Measurements from ENCODE around the gene ARHGAP24.
"Not testable (repeated sequence)": the region's sequence is repeated elsewhere in the genome, so short reads cannot be mapped to it uniquely, and the experiment has no call there.

ARHGAP24 gene

DNA sequence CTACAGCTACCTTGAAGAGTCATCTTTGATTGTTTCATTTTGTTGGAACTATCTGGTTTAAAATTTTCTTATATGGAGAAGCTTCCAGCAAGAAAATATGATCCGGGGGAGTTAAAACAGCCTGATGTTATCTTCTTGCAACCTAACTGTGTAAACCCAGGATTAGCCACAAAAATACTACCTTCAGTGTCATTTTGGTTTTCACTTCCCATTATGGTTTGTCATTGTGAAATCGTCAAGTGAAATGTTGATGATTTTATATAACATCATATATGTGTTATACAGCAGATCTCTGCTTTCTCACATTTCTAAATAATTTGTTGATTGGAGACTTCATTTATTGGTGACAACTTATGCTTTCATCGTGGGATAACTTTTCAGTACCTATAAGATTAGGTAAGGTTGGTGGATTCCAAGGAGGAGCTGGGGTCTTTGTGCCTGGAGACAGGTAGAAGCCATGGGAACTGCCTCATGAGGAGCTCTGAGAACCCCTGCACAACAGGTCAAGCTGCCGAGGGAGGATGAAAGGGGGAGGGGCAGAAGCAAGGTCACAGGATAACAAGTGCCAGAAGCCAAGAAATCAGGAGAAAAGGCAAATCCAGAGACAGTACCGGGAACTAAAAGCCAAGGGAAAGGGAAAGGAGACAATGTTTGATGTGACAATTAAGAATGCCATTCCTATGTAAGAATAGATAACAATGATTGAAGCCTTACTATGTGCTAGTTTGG lies 7.2 kb downstream of the ARHGAP24 start:
- no peak for DNase-seq (ENCODE audit: low read depth)

DNA sequence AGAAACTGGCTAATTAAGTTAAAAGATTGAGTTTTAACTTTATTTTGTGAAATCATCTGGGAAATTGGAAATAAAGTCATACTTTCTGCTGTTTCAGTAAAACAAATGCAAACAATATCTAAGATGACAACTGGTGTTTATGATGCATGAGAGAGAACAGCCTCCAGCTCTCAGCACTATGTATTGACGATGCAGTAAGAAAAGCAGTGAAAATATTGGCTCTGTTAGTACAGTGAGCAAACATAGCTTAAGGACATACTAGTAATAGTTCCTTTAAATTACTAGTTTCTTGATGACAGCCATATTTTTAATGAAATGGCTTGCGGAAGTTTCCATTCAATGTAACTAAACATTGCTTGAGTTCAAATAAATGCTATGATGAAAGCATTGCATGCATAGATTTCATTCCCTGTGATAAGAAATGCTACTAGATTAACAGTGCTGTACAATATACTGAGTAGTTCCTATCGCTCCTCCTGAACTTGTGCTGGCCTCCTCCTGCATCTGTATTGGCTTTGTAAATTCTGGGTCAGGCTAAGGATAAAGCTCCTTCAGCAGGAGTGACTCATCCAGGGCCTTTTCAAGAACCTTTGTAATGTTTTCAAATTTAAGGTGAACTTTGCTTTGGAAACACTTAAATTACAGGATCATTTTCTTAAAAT lies 11.6 kb downstream of the ARHGAP24 start:
- DNase-seq (ENCODE audit: low read depth): no peak

DNA sequence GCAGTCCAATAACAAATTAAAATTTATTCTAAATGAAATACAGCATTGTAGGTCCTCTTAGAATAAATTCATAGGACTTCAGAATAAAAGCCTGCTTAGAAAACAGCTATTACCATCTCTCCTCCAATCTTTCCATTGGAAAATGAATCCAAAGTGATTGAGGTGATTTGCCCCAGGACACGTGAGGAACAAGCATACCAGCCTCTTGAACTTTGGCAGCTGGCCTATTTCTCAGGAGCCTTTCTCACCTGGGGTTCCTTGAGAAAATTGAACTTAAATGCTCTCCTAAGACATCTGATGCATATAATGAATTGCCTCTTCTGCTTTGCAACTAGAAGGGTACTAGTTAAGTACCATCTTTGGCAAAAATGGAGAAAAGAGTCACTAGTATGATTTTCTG lies 13.5 kb downstream of the ARHGAP24 start:
- DNase-seq (ENCODE audit: low read depth): no peak

DNA sequence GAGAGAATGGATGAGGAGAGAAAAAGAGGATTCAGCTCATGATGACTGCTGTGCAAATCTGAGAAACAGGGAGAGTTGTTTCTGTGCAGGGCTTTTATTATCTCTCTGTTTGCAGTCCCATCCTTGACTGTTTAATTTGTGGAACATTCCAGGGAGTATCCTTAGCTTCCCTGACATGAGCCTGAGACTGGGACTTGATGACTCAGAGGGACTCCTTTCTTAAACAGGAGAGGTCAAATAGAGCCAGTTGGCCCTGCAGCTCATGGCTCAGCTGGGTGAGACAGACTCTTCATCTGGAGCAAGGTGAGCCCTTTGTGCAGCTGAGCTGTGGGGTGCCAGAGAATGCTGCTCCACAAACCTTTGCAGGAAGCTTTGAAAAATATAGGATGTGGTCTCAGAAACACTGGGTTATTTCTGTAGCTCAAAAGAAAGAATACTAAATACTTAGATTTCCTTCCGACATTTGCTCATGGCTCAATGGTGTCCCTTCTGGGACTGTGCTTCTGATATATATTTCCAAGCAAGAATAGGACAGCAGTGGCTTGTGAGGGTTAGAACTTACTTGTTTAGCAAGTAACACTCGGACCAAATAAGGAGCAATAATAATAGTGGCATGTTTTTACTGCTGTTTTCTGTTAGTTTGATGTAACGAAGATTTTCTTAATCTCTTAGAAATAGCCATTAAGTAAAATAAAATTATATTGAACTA lies 14.5 kb downstream of the ARHGAP24 start:
- no peak for DNase-seq (ENCODE audit: low read depth)

DNA sequence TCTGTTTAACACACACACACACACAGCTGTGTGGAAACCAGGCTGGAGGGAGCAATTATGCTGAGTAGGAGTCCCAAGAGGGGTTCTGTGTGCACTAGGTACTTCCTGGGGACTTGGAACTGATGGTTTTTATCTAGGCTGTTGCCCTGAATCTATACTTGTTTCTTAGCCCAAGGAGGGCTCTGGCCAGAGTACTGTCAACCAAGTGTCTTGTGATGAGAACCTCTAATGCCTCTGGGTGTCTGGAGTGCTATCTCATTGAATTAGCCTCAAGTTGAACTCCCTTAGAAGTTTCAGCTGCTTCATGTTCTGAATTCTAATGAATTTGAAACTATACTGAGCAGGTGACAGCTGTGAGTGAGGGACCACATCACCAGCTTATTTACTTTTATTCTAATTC lies 16.6 kb downstream of the ARHGAP24 start:
- DNase-seq (ENCODE audit: low read depth): no peak

DNA sequence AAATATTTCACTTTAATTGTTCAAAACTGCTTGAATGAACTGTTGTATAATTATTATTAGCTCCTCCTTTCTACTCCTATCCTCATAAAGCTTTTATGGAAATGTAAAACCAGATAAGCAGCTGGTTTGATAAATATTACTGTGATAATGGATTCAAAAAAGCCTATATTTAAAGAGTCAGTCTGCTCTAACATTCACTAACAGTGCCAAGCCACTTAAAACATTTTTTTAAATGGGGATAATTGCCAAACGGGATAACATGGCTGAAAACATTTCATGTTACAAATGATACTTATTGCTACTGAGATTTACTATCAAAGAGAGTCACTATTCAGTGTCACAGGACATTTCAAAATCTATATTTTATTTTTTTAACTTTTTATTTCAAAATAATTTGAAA lies 17.4 kb downstream of the ARHGAP24 start:
- DNase-seq (ENCODE audit: low read depth): no peak

DNA sequence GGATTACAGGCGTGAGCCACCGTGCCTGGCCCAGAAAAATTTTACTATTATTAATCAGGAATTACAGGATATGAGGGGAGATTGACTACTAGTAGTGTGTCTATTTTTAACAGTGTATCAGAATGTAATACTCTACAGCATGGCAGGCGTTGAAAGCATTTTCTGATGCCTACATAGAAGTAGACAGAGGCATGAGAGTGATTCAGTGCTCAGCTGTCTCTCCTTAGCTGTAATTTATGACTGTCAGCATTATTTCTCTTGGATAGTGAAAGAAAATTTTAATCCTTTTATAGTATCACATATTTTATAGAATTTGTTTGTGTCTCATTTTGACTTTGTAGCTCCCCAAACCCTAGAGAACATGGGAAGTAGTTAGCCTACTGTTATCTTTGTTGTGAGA lies 20.7 kb downstream of the ARHGAP24 start:
- DNase-seq (ENCODE audit: low read depth): no peak

DNA sequence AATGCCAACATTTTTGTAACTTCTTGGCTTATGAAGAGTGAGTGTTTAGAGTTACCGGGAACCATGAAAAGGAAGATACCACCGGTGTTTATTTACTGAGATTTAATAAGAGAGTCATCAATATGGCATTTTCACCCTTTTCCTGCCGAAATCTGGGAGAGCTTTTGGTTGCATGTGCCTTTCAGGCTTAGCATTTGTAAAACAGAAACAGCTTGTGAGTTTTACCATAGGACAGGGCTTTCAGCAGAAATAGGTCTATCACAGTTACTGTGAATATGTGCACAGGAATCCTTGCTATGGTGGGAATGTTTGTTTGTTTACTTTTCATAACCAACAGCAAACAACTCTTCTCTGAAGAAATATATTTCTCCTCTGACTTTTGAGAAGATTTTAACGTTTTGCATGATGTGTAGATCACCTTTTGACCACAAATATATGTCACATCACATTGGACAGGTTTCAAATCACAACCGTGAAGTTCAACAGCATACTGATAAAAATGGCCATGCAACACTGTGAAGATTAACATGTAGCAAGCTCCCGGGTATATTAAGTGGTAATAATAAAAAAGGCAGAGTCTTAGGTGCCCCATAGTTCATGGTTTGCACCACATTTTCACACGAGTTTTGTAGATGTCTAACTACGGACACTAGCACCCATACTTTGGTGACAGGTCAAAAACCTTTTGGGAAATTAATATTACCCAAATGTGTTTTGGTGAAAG lies 21.3 kb downstream of the ARHGAP24 start:
- no peak for DNase-seq (ENCODE audit: low read depth)

DNA sequence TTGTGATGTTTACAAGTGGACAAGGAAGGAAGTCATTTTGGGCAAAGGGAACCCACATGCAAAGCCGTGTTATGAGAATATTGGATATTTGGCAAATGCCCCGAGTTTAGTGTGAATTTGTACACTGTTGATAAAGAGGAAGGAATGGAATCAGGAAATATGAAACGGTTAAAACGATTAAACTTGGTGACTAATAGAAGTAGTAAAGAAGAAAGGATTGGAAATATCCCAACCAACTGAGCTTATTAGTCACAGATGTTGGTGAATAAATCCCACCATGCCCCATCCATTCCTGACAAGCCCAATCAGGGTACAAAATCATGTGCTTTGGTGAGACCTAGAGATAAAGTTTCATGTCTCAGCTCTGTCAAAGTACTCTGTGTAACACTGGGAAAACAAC lies 22.0 kb downstream of the ARHGAP24 start:
- DNase-seq (ENCODE audit: low read depth): no peak

DNA sequence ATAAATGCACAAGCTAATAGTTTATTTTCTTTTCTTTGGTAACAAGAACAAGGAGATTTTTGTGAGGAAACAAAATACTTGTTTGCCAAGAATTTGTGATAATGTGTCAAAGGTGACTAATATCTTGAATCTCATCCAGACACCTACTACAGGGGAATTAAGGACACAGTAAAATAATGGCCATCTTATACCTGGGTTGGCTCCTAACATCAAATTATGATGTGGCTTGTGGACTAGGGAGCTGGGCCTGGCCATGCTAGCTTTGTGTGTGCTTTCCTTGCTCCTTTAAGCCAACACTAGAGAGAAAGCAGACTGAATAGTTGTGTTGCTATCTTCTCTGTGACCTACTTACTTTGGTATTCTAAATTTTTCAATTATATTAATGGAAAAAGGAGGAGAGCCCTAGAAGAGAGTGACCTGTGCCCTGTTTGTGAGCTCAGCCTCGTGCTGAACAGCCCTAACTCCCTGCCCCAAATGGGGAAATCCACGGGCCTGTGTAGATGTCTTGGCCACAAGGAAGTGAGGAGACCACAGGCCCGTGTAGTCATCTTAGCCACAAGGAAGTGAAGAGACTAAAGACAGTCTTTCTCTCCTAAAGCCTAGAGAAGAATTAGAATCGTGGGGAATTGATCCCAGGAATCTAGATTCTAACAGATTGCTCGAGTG lies 23.3 kb downstream of the ARHGAP24 start:
- DNase-seq (ENCODE audit: low read depth): no peak

DNA sequence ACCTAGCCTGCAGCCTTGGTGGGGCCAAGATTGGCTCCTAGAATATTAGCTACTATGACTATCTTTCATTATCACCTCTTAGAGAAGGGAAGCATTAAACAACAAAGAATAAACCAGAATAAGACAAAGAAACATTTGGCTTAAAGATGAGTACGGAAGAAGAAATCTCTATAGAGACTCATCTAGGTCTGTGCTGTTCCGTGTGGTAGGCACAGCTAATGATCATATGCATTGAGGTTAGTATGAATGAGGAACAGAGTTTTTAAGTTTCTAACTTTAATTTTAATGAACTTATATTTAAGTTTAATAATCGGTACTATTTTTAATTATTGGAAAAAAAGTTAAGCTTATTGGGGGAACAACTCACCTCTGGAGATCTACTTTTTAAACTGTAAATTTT lies 24.6 kb downstream of the ARHGAP24 start:
- no peak for DNase-seq (ENCODE audit: low read depth)

DNA sequence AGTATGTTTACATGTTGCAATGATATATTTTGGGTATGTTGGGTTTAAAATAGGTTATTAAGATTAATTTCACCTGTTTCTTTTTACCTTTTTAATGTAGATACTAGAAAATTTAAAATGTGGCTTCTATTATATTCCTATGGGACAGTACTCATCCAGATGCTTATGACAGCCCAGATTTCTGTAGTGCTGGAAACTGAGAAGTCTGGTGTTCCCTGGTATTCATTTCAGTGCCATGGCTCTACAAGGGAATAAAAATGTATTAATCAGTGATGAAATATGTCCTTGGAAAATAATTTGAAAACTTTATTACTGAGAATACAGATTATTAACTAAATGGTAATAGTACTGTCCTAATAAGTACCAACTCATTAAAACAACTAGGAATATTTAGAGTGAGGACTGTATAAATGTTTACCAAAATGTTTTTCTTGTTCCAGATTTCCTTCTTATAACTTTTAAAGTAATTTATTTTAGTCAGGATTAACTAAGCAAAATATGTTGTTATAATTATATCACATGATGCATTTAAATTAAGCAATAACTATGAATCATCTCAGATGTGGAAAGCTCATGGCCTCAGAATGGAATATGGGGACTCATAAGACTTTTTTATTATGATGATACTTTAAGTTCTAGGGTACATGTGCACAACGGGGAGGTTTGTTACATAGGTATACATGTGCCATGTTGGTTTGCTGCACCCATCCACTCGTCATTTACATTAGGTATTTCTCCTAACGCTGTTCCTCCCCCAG lies 25.3 kb downstream of the ARHGAP24 start:
- no peak for DNase-seq (ENCODE audit: low read depth)

DNA sequence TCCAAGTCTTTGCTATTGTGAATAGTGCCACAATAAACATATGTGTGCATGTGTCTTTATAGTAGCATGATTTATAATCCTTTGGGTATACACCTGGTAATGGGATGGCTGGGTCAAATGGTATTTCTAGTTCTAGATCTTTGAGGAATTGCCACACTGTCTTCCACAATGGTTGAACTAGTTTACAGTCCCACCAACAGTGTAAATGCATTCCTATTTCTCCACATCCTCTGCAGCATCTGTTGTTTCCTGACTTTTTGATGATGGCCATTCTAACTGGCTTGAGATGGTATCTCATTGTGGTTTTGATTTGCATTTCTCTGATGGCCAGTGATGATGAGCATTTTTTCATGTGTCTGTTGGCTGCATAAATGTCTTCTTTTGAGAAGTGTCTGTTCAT lies 26.2 kb downstream of the ARHGAP24 start:
- DNase-seq (ENCODE audit: low read depth): not testable (repeated sequence)

DNA sequence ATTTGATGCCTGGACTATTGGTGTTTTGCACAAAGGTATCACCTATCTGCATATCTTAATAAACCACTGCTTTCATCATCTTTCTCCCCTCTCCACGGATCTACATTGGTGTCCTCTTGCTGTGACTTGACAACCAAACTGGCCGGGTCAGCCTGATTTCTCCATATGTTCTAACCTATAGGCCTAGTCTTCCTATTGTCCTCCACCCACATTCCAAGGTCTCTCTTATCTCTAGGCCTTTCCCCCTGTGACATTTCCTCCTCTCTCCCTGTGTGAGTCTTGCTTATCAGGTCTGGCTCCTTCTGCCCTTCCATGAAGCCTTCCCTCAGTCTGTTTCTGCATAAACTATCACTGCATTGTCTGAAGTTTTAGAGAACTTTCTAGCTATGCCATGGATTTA lies 33.7 kb downstream of the ARHGAP24 start:
- DNase-seq (ENCODE audit: low read depth): no peak

DNA sequence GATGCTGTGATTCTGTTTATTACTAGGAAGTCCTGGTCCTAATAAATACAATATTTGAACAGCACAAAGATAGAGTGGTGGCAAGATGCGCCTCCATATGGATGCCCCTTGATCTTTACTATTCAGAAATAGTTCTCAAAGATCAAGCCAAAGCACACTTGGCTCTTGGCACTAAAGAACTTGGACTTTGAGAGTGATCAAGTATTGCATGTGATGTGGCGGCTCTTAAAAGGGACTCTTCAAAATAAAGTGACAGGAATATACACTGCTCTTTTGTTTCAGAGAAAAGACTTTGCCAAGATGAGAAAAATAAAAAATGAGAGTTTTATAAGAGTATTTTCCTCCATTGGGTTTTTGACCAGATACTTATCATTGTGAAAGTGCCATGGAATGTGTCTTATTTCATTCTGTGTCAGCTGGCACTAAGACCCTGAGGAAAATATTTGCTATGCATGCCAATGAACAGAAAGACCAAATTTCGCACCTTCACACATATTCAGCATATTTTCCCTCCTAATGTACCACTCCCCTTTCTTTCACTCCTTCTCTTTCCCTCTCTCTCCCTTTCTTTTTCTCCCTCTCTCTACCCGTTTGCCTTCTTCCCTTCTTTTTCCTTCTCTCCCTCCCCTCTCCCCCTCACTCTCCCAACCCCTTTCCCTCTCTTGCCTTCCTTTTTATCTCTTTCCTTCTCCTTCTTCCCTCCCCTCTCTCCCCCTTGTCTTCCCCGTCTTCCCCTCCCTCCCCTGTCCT lies 35.1 kb downstream of the ARHGAP24 start:
- DNase-seq (ENCODE audit: low read depth): no peak

DNA sequence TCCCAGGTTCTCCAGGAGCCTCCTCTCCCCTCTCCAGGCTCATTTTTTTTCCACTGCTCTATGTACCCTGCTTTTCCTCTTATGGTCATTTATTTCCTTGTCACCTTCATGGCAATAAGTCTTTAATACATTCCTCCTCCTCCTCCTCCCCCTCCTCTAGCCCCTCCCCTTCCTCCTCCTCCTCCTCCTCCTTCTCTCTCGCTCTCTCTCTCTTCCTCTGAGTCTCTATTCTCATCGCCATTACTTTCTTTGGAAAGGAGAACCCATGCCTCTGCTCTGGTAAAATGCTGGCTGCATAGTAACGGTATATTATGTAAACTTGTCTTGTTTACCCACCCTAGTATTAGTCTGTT lies 35.7 kb downstream of the ARHGAP24 start:
- no peak for DNase-seq (ENCODE audit: low read depth)

DNA sequence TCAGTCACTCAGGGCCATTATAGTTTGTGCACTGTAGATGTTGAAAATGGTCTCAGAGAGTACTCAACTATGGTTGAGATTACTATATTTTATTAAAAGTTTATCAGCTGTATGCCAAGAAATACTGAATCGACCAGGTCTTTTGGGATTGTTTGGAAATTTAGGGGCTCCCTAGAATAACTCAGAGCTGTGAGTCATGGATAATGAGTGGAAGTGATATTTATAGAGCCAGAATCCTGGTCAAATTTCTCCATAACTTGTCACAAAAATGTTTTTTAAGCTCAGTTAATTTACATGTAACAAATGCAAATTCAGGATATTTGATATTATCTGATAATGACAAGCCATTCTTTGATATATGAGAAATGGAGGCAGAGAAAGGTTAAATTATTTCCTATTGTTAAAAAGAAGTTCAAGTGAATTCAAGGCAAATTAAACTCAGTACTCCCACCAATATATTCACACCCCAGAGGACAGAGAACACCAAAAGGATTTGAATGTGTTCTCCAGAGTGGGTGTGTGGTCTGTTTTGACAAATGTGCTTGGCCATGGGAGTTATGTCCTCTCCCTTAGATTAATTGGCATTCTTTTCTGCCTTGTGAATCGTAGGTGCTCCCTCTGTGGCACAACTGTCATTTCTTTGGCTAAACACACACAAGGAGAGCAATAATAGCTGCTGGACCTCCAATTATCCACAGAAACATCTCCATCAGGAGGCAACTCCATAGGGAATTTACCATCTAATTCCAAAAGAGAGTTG lies 37.7 kb downstream of the ARHGAP24 start:
- DNase-seq (ENCODE audit: low read depth): no peak

DNA sequence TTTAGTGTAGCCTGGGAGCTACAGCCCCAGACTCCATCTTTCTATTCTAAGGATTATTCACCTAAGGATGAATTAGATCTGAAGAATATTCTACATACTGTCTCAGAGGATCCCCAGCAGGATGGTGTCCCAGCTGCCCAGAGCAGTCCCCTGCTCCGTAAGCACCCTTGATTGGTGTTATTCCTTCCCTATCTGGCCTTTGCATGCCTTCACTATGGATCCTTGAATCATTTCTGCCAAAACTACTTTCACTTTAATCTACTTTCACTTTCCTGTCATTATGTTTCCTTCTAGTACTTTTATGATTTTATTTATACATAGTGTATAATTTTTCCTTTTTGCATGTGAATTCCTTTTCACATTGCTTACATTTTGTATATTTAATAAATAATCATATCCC lies 39.2 kb downstream of the ARHGAP24 start:
- DNase-seq (ENCODE audit: low read depth): no peak

DNA sequence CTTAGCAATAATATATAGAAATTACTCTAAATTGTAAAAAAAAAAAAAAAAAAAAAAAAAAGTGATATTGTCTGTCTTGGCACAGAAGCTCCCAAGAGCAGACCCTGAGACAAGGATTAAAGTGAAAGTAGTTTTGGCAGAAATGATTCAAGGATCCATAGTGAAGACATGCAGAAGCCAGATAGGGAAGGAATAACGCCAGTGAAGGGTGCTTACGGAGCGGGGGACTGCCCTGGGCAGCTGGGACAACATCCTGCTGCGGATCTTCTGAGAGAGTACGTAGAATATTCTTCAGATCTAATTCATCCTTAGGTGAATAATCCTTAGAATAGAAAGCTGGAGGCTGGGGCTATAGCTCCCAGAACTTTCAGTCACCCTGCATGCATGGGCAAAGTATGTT lies 39.8 kb downstream of the ARHGAP24 start:
- no peak for DNase-seq (ENCODE audit: low read depth)

DNA sequence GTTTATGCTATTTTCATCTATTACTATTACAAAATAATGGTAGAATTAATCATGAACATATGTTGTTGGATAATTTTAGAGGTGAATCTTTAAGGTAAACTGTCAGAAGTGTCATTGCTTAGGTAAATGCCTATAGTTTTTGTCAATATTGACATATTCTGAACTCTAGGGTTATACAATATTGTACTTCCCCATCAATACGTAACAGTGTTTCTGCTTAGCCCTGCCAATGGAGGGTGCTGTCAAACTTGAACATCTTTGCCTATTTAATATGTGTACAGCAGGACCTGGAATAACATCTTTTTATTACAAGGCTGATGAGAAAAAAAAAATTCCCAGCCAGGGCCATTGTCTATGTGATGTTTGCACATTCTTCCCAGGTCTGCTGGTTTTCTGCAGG lies 40.8 kb downstream of the ARHGAP24 start:
- DNase-seq (ENCODE audit: low read depth): no peak

All from activated gamma-delta T cell treated with anti-CD3 and anti-CD28 coated beads, Interleukin-2, amount 50 U/mL, for 16 hours (primary cell).